OCI-LY3 (cell line): ENCODE data around the gene REEP1.

Experiments used
- H2AFZ ChIP-seq: fragments of 200-600, 300-600 bp; shearing (Covaris generic); 2 replicates; pipeline ENCODE4 v1.6.0; 2014; ENCODE audit warnings: antibody characterized with exemption, low read depth, low read length
- H3K27ac ChIP-seq: fragments of 200-600, 300-600 bp; sonication (generic); 2 replicates; pipeline ENCODE4 v1.5.1; 2014; ENCODE audit warnings: mild to moderate bottlenecking, low read length, moderate library complexity, mixed read lengths
- H3K27me3 ChIP-seq: fragments of 200-600, 300-600 bp; sonication (generic); 2 replicates; pipeline ENCODE4 v1.6.1; 2014; ENCODE audit warnings: low read depth, low read length, mixed read lengths
- H3K36me3 ChIP-seq: fragments of 200-600, 300-600 bp; sonication (generic); replicated peaks from 2 replicates; pipeline ENCODE3; 2014; ENCODE audit warnings: low read depth, low read length, mixed read lengths
- H3K4me1 ChIP-seq: fragments of 300-600, 200-600 bp; sonication (generic); 2 replicates; pipeline ENCODE4 v1.6.1; 2014; ENCODE audit warnings: low read length, mixed read lengths
- H3K4me2 ChIP-seq: fragments of 200-600, 300-600 bp; sonication (generic); 2 replicates; pipeline ENCODE4 v1.6.1; 2014; ENCODE audit warnings: low read length, mixed read lengths
- H3K4me3 ChIP-seq: fragments of 300-600, 200-600 bp; sonication (generic); 2 replicates; pipeline ENCODE4 v1.5.1; 2014; ENCODE audit warnings: antibody characterized with exemption, mild to moderate bottlenecking, low read length, moderate library complexity
- H3K79me2 ChIP-seq: fragments of 300-600, 200-600 bp; shearing (Covaris generic); 2 replicates; pipeline ENCODE4 v1.6.1; 2014; ENCODE audit warnings: mild to moderate bottlenecking, low read length, mixed read lengths
- H3K9ac ChIP-seq: fragments of 300-600, 200-600 bp; shearing (Covaris generic); 2 replicates; pipeline ENCODE4 v1.6.0; 2014; ENCODE audit warnings: mild to moderate bottlenecking, low read length, moderate library complexity
- H3K9me3 ChIP-seq: fragments of 200-600, 300-600 bp; shearing (Covaris generic); 2 replicates; pipeline ENCODE4 v1.6.1; 2014; ENCODE audit warnings: low read length, mixed read lengths; ENCODE audit not compliant: insufficient read depth
- H4K20me1 ChIP-seq: fragments of 200-600, 300-600 bp; sonication (generic); 2 replicates; pipeline ENCODE4 v1.6.1; 2016; ENCODE audit warnings: low read length, mixed read lengths; ENCODE audit not compliant: insufficient read depth
- EZH2phosphoT487 ChIP-seq: fragments of 200-600 bp; shearing (Covaris generic); IDR thresholded peaks from 2 replicates; pipeline ENCODE4 v1.6.1; 2018; ENCODE audit warnings: antibody characterized with exemption, mixed run types, low read depth
- TF ChIP-seq, protein P1 (sequence below): fragments of 200-600, 300-600 bp; sonication (generic); IDR thresholded peaks from 2 replicates; pipeline ENCODE4 v1.5.1; 2014; ENCODE audit warnings: antibody characterized with exemption, low read length, low read depth

The REEP1 gene

GRCh38 chr2:86258106-86258505 lies 79.3 kb downstream of the REEP1 start:
- Histone ChIP-seq H3K9ac (no peak overlapping the region), H3K9me3 (no peaks in the 10 kb centered on the region), H4K20me1 (no peaks in the 10 kb centered on the region), H3K4me2 (no peak overlapping the region), H3K4me1 (peaks cover 6% of the 10 kb centered on the region), H3K79me2 (no peaks in the 10 kb centered on the region), H3K36me3 (no peaks in the 10 kb centered on the region), H3K27ac (no peak overlapping the region), H3K4me3 (no peak overlapping the region), H3K27me3 (peaks cover 10% of the 10 kb centered on the region; the same call in 1 of the 2 replicates), H2AFZ (no peak overlapping the region)
- TF ChIP-seq EZH2phosphoT487, result no peak
- TF ChIP-seq, protein P1, sequence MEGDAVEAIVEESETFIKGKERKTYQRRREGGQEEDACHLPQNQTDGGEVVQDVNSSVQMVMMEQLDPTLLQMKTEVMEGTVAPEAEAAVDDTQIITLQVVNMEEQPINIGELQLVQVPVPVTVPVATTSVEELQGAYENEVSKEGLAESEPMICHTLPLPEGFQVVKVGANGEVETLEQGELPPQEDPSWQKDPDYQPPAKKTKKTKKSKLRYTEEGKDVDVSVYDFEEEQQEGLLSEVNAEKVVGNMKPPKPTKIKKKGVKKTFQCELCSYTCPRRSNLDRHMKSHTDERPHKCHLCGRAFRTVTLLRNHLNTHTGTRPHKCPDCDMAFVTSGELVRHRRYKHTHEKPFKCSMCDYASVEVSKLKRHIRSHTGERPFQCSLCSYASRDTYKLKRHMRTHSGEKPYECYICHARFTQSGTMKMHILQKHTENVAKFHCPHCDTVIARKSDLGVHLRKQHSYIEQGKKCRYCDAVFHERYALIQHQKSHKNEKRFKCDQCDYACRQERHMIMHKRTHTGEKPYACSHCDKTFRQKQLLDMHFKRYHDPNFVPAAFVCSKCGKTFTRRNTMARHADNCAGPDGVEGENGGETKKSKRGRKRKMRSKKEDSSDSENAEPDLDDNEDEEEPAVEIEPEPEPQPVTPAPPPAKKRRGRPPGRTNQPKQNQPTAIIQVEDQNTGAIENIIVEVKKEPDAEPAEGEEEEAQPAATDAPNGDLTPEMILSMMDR, result no peak

GRCh38 chr2:86256982-86257381 lies 80.4 kb downstream of the REEP1 start:
- Histone ChIP-seq H3K36me3 (no peaks in the 10 kb centered on the region), H3K9me3 (no peaks in the 10 kb centered on the region), H3K79me2 (no peaks in the 10 kb centered on the region), H3K4me2 (no peak overlapping the region), H3K9ac (no peak overlapping the region), H3K4me1 (peaks cover 7% of the 10 kb centered on the region), H3K27ac (no peak overlapping the region), H3K27me3 (peaks cover 10% of the 10 kb centered on the region; the same call in 1 of the 2 replicates), H2AFZ (no peak overlapping the region), H4K20me1 (no peaks in the 10 kb centered on the region), H3K4me3 (no peak overlapping the region)
- TF ChIP-seq, protein P1, result no peak
- TF ChIP-seq EZH2phosphoT487, result no peak

GRCh38 chr2:86256300-86256699 lies 81.1 kb downstream of the REEP1 start:
- no peak overlapping the region for H3K9ac ChIP-seq
- no peak overlapping the region for H3K4me2 ChIP-seq
- peaks cover 10% of the 10 kb centered on the region; the same call in 1 of the 2 replicates for H3K27me3 ChIP-seq
- H3K27ac ChIP-seq, result no peak overlapping the region
- H3K4me1 ChIP-seq, result peaks cover 7% of the 10 kb centered on the region
- no peaks in the 10 kb centered on the region for H3K79me2 ChIP-seq
- no peak overlapping the region for H2AFZ ChIP-seq
- H3K9me3 ChIP-seq, result no peaks in the 10 kb centered on the region
- no peaks in the 10 kb centered on the region for H3K36me3 ChIP-seq
- TF ChIP-seq, protein P1, result no peak
- TF ChIP-seq EZH2phosphoT487, result no peak
- no peaks in the 10 kb centered on the region for H4K20me1 ChIP-seq
- no peak overlapping the region for H3K4me3 ChIP-seq

- Histone ChIP-seq H3K27me3 (peaks cover 10% of the 10 kb centered on the region; the same call in 1 of the 2 replicates), H3K36me3 (no peaks in the 10 kb centered on the region), H3K4me2 (no peak overlapping the region), H4K20me1 (no peaks in the 10 kb centered on the region), H3K4me3 (no peak overlapping the region), H3K4me1 (peaks cover 16% of the 10 kb centered on the region), H3K9ac (no peak overlapping the region), H3K79me2 (no peaks in the 10 kb centered on the region), H3K27ac (no peak overlapping the region), H3K9me3 (no peaks in the 10 kb centered on the region), H2AFZ (no peak overlapping the region)
- TF ChIP-seq, protein P1, result no peak
- no peak for TF ChIP-seq EZH2phosphoT487
Measured at GRCh38 chr2:86254576-86255538, 82.6 kb downstream of the REEP1 start.
